ENCODE data around the gene U2AF2.

The U2AF2 gene

GRCh38 chr19:55684946-55685681, 30.3 kb downstream of the U2AF2 start:
- H3K9me3 ChIP-seq (ENCODE audit: control insufficient read depth, insufficient read depth, low read depth, low read length): no peaks in the 10 kb centered on the region
- H3K27ac ChIP-seq (ENCODE audit: extremely low read depth, low read depth, low read length): no peak overlapping the region
- CTCF ChIA-PET: interaction anchor here (0.6 kb wide), 1 partner anchor 1204 kb away, joined by 5 read pairs; no protein-coding TSS in a partner anchor
- POLR2A ChIA-PET: interaction anchor here (1.3 kb wide), 1 partner anchor 21 kb away, joined by 3 read pairs; no protein-coding TSS in a partner anchor
- H3K36me3 ChIP-seq (ENCODE audit: control insufficient read depth in 2 of 2, insufficient read depth in 1 of 2, low read length in 2 of 2): peaks cover 29 to 90% of the 10 kb centered on the region in 2 experiments
- no peak for TF ChIP-seq ZNF148 (tag by site-specific recombination; IDR thresholded peaks at IDR 0.05; ENCODE audit: borderline replicate concordance)
- peak; percentile 73 for TF ChIP-seq SCRT2 (tag by site-specific recombination; IDR thresholded peaks at IDR 0.05)
- H3K4me1 ChIP-seq (ENCODE audit: control insufficient read depth, insufficient read depth, low read length): no peaks in the 10 kb centered on the region
- H3K4me3 ChIP-seq (ENCODE audit: low read depth, low read length): no peak overlapping the region

- CTCF ChIA-PET: interaction anchor here (0.6 kb wide), 1 partner anchor 1205 kb away, joined by 5 read pairs; no protein-coding TSS in a partner anchor
- Histone ChIP-seq H3K36me3 (ENCODE audit: control insufficient read depth in 2 of 2, insufficient read depth in 1 of 2, low read length in 2 of 2) (peaks cover 29 to 90% of the 10 kb centered on the region in 2 experiments), H3K4me3 (ENCODE audit: low read depth, low read length) (no peak overlapping the region), H3K9me3 (ENCODE audit: control insufficient read depth, insufficient read depth, low read depth, low read length) (no peaks in the 10 kb centered on the region), H3K4me1 (ENCODE audit: control insufficient read depth, insufficient read depth, low read length) (no peaks in the 10 kb centered on the region), H3K27ac (ENCODE audit: extremely low read depth, low read depth, low read length) (no peak overlapping the region)
- TF ChIP-seq TCF7L2 (IDR thresholded peaks at IDR 0.05; ENCODE audit: borderline replicate concordance, low read depth, low read length): no peak
- no peak for TF ChIP-seq BCL6B (tag by site-specific recombination; IDR thresholded peaks at IDR 0.05)
- TF ChIP-seq ZNF777 (tag by site-specific recombination; IDR thresholded peaks at IDR 0.05; ENCODE audit: borderline replicate concordance): no peak
- no peak for TF ChIP-seq MZF1 (tag by site-specific recombination; IDR thresholded peaks at IDR 0.05; ENCODE audit: borderline replicate concordance)
- TF ChIP-seq ZNF266 (tag by site-specific recombination; IDR thresholded peaks at IDR 0.05; ENCODE audit: low read depth): no peak
- no peak for TF ChIP-seq ZNF239 (tag by site-specific recombination; IDR thresholded peaks at IDR 0.05)
- no peak for TF ChIP-seq GLIS1 (tag by site-specific recombination; IDR thresholded peaks at IDR 0.05)
- no peak for TF ChIP-seq ZFHX2 (tag by site-specific recombination; conservative IDR thresholded peaks at IDR 0.05)
- no peak for TF ChIP-seq ZNF416 (tag by site-specific recombination; IDR thresholded peaks at IDR 0.05)
- no peak for TF ChIP-seq ZNF202 (tag by site-specific recombination; IDR thresholded peaks at IDR 0.05; ENCODE audit: borderline replicate concordance)
- TF ChIP-seq PRDM10 (tag by site-specific recombination; IDR thresholded peaks at IDR 0.05): no peak
- no peak for TF ChIP-seq SP7 (tag by site-specific recombination; IDR thresholded peaks at IDR 0.05)
- TF ChIP-seq KLF9 (tag by site-specific recombination; IDR thresholded peaks at IDR 0.05; ENCODE audit: low read depth): no peak
- TF ChIP-seq ZNF157 (tag by site-specific recombination; IDR thresholded peaks at IDR 0.05): no peak
- TF ChIP-seq ZNF24 (tag by site-specific recombination; IDR thresholded peaks at IDR 0.05): no peak
- no peak for TF ChIP-seq ZNF560 (tag by site-specific recombination; IDR thresholded peaks at IDR 0.05; ENCODE audit: borderline replicate concordance)
- TF ChIP-seq ZNF624 (tag by site-specific recombination; IDR thresholded peaks at IDR 0.05): no peak
- POLR2A ChIA-PET: no interaction called here
Measured at GRCh38 chr19:55685776-55686175, 30.9 kb downstream of the U2AF2 start.

All from HEK293 (cell line).